ENCODE results near the gene PRTFDC1. TPM values are rescaled to one million over a fixed set of nuclear protein-coding genes. Genes with fewer than 3 reads are reported as not detected.

Gene PRTFDC1
- total RNA-seq, 1 experiment from 2014 or later = not detected

DNA sequence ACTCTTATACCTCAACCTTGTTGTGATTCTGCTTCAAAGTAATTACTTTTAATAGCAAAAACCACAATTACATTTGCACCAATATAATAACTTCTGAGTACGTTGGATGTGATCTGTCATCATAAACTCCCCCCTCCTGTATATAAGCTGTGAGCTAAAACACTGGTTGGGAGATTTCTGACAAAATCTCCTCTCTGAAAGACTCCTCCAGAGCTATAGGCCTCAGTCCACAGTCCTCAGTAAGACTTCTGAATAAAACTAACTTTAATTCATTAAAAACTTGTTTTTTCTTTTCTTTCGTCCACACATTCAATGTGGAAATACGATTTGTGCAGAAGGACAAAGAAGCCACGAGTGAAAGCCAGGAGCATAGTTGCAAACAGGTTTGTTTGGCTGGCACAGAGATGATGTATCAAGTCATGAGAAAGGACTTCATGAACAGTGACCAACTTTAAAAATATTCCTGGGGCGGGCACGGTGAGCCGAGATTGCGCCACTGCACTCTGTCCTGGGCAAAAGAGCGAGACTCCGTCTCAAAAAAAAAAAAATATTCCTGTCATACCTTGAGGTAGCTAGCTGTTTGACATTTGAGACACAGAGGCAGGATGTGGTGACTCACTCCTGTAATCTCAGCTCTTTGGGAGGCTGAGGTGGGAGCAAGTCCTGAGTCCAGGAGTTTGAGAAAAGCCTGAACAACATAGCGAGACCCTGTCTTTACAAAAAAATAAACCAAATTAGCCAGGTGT, 137.7 kb downstream of the PRTFDC1 start (continued):
- TF ChIP-seq, protein P1, sequence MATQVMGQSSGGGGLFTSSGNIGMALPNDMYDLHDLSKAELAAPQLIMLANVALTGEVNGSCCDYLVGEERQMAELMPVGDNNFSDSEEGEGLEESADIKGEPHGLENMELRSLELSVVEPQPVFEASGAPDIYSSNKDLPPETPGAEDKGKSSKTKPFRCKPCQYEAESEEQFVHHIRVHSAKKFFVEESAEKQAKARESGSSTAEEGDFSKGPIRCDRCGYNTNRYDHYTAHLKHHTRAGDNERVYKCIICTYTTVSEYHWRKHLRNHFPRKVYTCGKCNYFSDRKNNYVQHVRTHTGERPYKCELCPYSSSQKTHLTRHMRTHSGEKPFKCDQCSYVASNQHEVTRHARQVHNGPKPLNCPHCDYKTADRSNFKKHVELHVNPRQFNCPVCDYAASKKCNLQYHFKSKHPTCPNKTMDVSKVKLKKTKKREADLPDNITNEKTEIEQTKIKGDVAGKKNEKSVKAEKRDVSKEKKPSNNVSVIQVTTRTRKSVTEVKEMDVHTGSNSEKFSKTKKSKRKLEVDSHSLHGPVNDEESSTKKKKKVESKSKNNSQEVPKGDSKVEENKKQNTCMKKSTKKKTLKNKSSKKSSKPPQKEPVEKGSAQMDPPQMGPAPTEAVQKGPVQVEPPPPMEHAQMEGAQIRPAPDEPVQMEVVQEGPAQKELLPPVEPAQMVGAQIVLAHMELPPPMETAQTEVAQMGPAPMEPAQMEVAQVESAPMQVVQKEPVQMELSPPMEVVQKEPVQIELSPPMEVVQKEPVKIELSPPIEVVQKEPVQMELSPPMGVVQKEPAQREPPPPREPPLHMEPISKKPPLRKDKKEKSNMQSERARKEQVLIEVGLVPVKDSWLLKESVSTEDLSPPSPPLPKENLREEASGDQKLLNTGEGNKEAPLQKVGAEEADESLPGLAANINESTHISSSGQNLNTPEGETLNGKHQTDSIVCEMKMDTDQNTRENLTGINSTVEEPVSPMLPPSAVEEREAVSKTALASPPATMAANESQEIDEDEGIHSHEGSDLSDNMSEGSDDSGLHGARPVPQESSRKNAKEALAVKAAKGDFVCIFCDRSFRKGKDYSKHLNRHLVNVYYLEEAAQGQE (IDR thresholded peaks at IDR 0.05; ENCODE audit: low read depth) = no peak
- TF ChIP-seq, protein P2, sequence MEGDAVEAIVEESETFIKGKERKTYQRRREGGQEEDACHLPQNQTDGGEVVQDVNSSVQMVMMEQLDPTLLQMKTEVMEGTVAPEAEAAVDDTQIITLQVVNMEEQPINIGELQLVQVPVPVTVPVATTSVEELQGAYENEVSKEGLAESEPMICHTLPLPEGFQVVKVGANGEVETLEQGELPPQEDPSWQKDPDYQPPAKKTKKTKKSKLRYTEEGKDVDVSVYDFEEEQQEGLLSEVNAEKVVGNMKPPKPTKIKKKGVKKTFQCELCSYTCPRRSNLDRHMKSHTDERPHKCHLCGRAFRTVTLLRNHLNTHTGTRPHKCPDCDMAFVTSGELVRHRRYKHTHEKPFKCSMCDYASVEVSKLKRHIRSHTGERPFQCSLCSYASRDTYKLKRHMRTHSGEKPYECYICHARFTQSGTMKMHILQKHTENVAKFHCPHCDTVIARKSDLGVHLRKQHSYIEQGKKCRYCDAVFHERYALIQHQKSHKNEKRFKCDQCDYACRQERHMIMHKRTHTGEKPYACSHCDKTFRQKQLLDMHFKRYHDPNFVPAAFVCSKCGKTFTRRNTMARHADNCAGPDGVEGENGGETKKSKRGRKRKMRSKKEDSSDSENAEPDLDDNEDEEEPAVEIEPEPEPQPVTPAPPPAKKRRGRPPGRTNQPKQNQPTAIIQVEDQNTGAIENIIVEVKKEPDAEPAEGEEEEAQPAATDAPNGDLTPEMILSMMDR (IDR thresholded peaks at IDR 0.05 in 2 of 3, conservative IDR thresholded peaks at IDR 0.05 in 1 of 3; ENCODE audit: borderline replicate concordance in 1 of 3, insufficient read depth in 1 of 3, low read depth in 2 of 3, low read length in 2 of 3) = no peak
- TF ChIP-seq YY1 (IDR thresholded peaks at IDR 0.05; ENCODE audit: extremely low read depth, insufficient replicate concordance, low read depth, low read length) (no peak), EZH2 (IDR thresholded peaks at IDR 0.05) (no peak), SRF (IDR thresholded peaks at IDR 0.05; ENCODE audit: low read depth) (no peak; the same call in 1 of the 2 replicates), RAD21 (IDR thresholded peaks at IDR 0.05; ENCODE audit: low read depth) (peak; percentile 18; the same call in 1 of the 2 replicates), SIN3A (IDR thresholded peaks at IDR 0.05; ENCODE audit: low read depth) (peak; percentile 72)

DNA sequence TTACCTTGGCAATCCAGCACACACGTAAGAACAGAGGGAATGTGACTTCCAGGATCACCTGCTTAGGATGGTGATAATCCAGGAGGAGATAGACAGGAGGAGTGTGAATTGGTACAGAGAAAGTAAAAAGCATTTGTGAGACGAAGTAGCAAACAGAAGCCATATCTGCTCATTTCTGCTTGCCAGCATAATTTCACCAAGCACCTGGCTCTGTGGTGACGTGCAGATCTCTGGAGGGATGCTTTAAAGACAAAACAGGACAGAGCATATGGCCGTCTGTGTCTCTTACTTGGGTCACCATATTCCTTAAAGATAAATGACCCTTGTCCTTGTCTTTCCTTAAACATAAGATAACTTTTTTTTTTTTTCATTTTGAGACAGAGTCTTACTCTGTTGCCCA, 138.6 kb downstream of the PRTFDC1 start:
- Histone ChIP-seq H3K9ac (ENCODE audit: low read length) (no peak overlapping the region), H3K9me3 (ENCODE audit: control insufficient read depth in 1 of 2, insufficient read depth in 1 of 2, low read depth in 1 of 2, low read length in 2 of 2) (no peaks in the 10 kb centered on the region), H3K4me1 (ENCODE audit: control insufficient read depth in 1 of 2, insufficient read depth in 2 of 2, low read length in 2 of 2) (peaks cover 12 to 22% of the 10 kb centered on the region in 2 experiments; a peak in 3 of 4 replicates), H3K79me2 (ENCODE audit: insufficient read depth, low read length) (no peaks in the 10 kb centered on the region), H3K9me2 (ENCODE audit: insufficient read depth) (no peaks in the 10 kb centered on the region), H3K27me3 (ENCODE audit: insufficient read depth, low read length) (no peaks in the 10 kb centered on the region), H3K4me2 (ENCODE audit: low read length) (no peak overlapping the region), H4K20me1 (ENCODE audit: insufficient read depth) (no peaks in the 10 kb centered on the region), H3K4me3 (replicated peaks in 1 of 2; ENCODE audit: low read depth in 1 of 2, low read length in 2 of 2) (no peak overlapping the region), H2AFZ (ENCODE audit: low read depth, low read length, poor library complexity, severe bottlenecking) (peak overlapping the region; percentile 8), H3K36me3 (ENCODE audit: control insufficient read depth in 1 of 2, insufficient read depth in 2 of 2, low read length in 2 of 2) (no peaks in the 10 kb centered on the region), H3K27ac (ENCODE audit: low read depth, low read length) (no peak overlapping the region)
- TF ChIP-seq FOSL1 (IDR thresholded peaks at IDR 0.05; ENCODE audit: low read depth) (no peak), EGR1 (IDR thresholded peaks at IDR 0.05; ENCODE audit: low read depth) (no peak), JUND (IDR thresholded peaks at IDR 0.05) (no peak), POLR2AphosphoS5 (IDR thresholded peaks at IDR 0.05; ENCODE audit: low read depth, low read length) (no peak), ZNF274 (IDR thresholded peaks at IDR 0.05; ENCODE audit: low read depth, low read length) (no peak)
- TF ChIP-seq, protein P2 (IDR thresholded peaks at IDR 0.05 in 2 of 3, conservative IDR thresholded peaks at IDR 0.05 in 1 of 3; ENCODE audit: borderline replicate concordance in 1 of 3, insufficient read depth in 1 of 3, low read depth in 2 of 3, low read length in 2 of 3) = no peak
- POLR2A ChIA-PET = no interaction called here
- CTCF ChIA-PET = no interaction called here
- no TSS peak for BruUV-seq (replicated peaks)
- RAD21 ChIA-PET (ENCODE audit: low non-redundant PET in 1 of 2, low total read pairs in 2 of 2, uncharacterized antibody in 2 of 2, unreplicated experiment in 2 of 2) = no interaction called here
- no peak for ATAC-seq
- no peak for DNase-seq (ENCODE audit: low read depth, low spot score)
- intact Hi-C loops (cut with micrococcal nuclease) = no loop called here

Measured in HCT116 (cell line).